Stimulated activated naive CD4-positive, alpha-beta T cell treated with Interleukin-2 at 50 U/mL for 16 hours (primary cell): Measurements from ENCODE around the gene LGMN.

Source experiments
- DNase-seq: peaks from one replicate; lab custom pipeline; 2025; lab: John Stamatoyannopoulos, UW

Gene LGMN

GRCh38 chr14:92675976-92676375, 72.5 kb downstream of the LGMN start:
- no peak for DNase-seq

- no peak for DNase-seq
Measured at GRCh38 chr14:92675421-92675820, 73.0 kb downstream of the LGMN start.

GRCh38 chr14:92673601-92674150, 74.8 kb downstream of the LGMN start:
- DNase-seq, result no peak

- no peak for DNase-seq
Measured at GRCh38 chr14:92670643-92671366, 77.6 kb downstream of the LGMN start.

- no peak for DNase-seq
Measured at GRCh38 chr14:92670160-92670559, 78.3 kb downstream of the LGMN start.

GRCh38 chr14:92668276-92668973, 80.0 kb downstream of the LGMN start:
- no peak for DNase-seq

- DNase-seq, result no peak
Measured at GRCh38 chr14:92666251-92666650, 82.2 kb downstream of the LGMN start.

- no peak for DNase-seq
Measured at GRCh38 chr14:92665661-92666110, 82.7 kb downstream of the LGMN start.

GRCh38 chr14:92663049-92663448, 85.4 kb downstream of the LGMN start:
- no peak for DNase-seq

GRCh38 chr14:92660571-92660970, 87.9 kb downstream of the LGMN start:
- no peak for DNase-seq

- no peak for DNase-seq
Measured at GRCh38 chr14:92659765-92660561, 88.5 kb downstream of the LGMN start.

- no peak for DNase-seq
Measured at GRCh38 chr14:92658684-92659083, 89.7 kb downstream of the LGMN start.

- no peak for DNase-seq
Measured at GRCh38 chr14:92658160-92658559, 90.3 kb downstream of the LGMN start.

GRCh38 chr14:92657457-92658142, 90.8 kb downstream of the LGMN start:
- DNase-seq, result no peak

- no peak for DNase-seq
Measured at GRCh38 chr14:92656306-92657081, 91.9 kb downstream of the LGMN start.

- DNase-seq, result no peak
Measured at GRCh38 chr14:92655419-92656201, 92.8 kb downstream of the LGMN start.

- no peak for DNase-seq
Measured at GRCh38 chr14:92654239-92654901, 94.1 kb downstream of the LGMN start.
